Activated naive CD8-positive, alpha-beta T cell (primary cell): Measurements from ENCODE around the gene SKAP1.
"Not testable (repeated sequence)": the region's sequence is repeated elsewhere in the genome, so short reads cannot be mapped to it uniquely, and the experiment has no call there.

Source experiments
- H3K27ac Mint-ChIP-seq: one replicate; pipeline ENCODE4 v1.8.0; 2021; ENCODE audit warnings: mixed read lengths
- H3K27me3 Mint-ChIP-seq: one replicate; pipeline ENCODE4 v1.8.0; 2021; ENCODE audit warnings: mixed read lengths
- H3K36me3 Mint-ChIP-seq: one replicate; pipeline ENCODE4 v1.8.0; 2021; ENCODE audit warnings: mixed read lengths
- H3K4me1 Mint-ChIP-seq: one replicate; pipeline ENCODE4 v1.8.0; 2021; ENCODE audit warnings: low read depth, mixed read lengths
- H3K4me3 Mint-ChIP-seq: one replicate; pipeline ENCODE4 v1.8.0; 2021; ENCODE audit warnings: mild to moderate bottlenecking, mixed read lengths
- H3K9me3 Mint-ChIP-seq: one replicate; pipeline ENCODE4 v1.8.0; 2021; ENCODE audit warnings: low read depth, mixed read lengths

The SKAP1 gene

GRCh38 chr17:48378238-48378637, 51.8 kb downstream of the SKAP1 start:
- Mint-ChIP-seq H3K4me1 (peaks cover 31% of the 10 kb centered on the region), H3K4me3 (no peak overlapping the region), H3K27me3 (no peaks in the 10 kb centered on the region), H3K27ac (no peak overlapping the region), H3K36me3 (peaks cover 12% of the 10 kb centered on the region), H3K9me3 (no peaks in the 10 kb centered on the region)

DNA sequence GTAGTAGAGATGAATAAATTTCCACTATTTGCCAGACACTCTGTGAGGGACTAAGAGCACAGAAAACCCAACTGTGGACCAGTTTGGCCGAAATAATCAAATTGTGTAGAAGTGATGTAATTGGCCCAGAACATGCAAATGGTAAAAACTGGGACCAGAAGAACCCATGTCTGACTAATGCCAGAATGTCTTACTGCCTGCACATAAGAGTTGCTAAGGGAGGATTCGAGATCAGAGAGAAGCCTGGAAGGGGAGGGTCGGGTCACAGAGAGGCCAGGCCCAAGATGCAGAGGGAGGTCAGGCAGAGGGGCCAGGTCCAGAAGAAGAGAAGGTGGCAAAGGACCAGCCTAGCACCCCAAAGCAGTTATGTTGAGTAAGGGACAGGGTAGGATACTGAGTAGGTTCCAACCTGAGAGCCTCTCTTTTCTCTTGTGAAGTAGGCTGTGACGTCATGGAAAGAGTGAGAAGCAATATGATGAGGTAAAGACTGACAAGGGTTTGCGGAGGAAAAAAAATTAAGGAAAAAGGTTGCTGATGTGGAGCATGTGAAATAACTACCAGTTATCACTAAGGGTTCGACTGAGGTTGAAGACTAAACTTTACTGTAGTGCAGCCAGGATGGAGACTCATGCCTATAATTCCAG, 53.2 kb downstream of the SKAP1 start:
- Mint-ChIP-seq H3K27ac (no peak overlapping the region), H3K36me3 (peaks cover 4% of the 10 kb centered on the region), H3K4me1 (peaks cover 32% of the 10 kb centered on the region), H3K4me3 (no peak overlapping the region), H3K9me3 (no peaks in the 10 kb centered on the region), H3K27me3 (no peaks in the 10 kb centered on the region)

GRCh38 chr17:48375356-48375755, 54.7 kb downstream of the SKAP1 start:
- H3K36me3 Mint-ChIP-seq, result no peaks in the 10 kb centered on the region
- H3K4me1 Mint-ChIP-seq, result peaks cover 34% of the 10 kb centered on the region
- no peaks in the 10 kb centered on the region for H3K9me3 Mint-ChIP-seq
- no peak overlapping the region for H3K4me3 Mint-ChIP-seq
- H3K27ac Mint-ChIP-seq, result no peak overlapping the region
- no peaks in the 10 kb centered on the region for H3K27me3 Mint-ChIP-seq

- Mint-ChIP-seq H3K9me3 (no peaks in the 10 kb centered on the region), H3K36me3 (no peaks in the 10 kb centered on the region), H3K27ac (no peak overlapping the region), H3K4me1 (peaks cover 36% of the 10 kb centered on the region), H3K4me3 (no peak overlapping the region), H3K27me3 (no peaks in the 10 kb centered on the region)
Observed at GRCh38 chr17:48374650-48375230, 55.3 kb downstream of the SKAP1 start.

- no peak overlapping the region for H3K27ac Mint-ChIP-seq
- no peaks in the 10 kb centered on the region for H3K27me3 Mint-ChIP-seq
- no peaks in the 10 kb centered on the region for H3K9me3 Mint-ChIP-seq
- peaks cover 36% of the 10 kb centered on the region for H3K4me1 Mint-ChIP-seq
- no peak overlapping the region for H3K4me3 Mint-ChIP-seq
- no peaks in the 10 kb centered on the region for H3K36me3 Mint-ChIP-seq
Observed at GRCh38 chr17:48373883-48374282, 56.1 kb downstream of the SKAP1 start.

- Mint-ChIP-seq H3K36me3 (peaks cover 1% of the 10 kb centered on the region), H3K4me3 (no peak overlapping the region), H3K27me3 (no peaks in the 10 kb centered on the region), H3K27ac (peak overlapping the region; percentile 16), H3K4me1 (peaks cover 42% of the 10 kb centered on the region), H3K9me3 (no peaks in the 10 kb centered on the region)
Observed at GRCh38 chr17:48373130-48373830, 56.7 kb downstream of the SKAP1 start.

DNA sequence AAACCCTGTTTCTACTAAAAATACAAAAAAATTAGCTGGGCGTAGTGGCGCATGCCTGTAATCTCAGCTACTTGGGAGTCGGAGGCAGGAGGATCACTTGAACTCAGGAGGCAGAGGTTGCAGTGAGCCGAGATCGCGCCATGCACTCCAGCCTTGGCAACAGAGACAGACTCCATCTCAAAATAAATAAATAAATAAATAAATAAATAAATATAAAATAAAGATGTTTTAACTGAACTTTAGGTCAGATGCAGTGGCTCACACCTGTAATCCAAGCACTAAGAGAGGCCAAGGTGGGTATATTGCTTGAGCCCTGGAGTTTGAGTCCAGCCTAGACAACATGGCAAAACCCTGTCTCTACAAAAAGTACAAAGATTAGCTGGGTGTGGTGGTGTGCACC, 61.0 kb downstream of the SKAP1 start:
- not testable (repeated sequence) for H3K27me3 Mint-ChIP-seq, H3K9me3 Mint-ChIP-seq, H3K27ac Mint-ChIP-seq, H3K4me3 Mint-ChIP-seq, H3K36me3 Mint-ChIP-seq
- peaks cover 51% of the 10 kb centered on the region for H3K4me1 Mint-ChIP-seq

DNA sequence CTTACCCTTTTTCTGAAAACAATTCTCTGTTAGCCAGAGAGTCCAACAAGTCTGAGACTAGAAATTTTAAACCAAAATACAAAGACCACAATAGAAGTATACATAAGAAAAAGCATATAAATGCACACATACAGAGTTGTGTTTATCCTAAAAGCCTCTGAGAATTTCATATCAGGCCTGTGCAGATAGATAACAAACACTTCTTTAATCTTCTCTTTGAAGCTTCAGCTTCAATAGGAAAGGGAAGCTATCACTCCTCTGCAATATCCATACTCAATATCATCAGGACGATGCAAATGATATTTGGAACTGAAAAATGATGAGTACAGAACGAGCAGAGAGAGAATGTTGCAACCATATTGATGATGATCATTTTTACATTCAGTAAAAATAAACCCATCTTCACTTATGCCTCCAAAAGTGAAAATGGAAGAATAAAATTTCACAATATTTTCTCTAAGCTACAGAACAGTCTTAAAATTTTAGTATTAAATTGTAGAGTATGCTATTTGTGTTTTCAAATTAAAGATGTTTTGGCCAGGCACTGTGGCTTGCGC, 61.6 kb downstream of the SKAP1 start:
- Mint-ChIP-seq H3K27ac (peak overlapping the region; percentile 76), H3K4me1 (peaks cover 46% of the 10 kb centered on the region), H3K9me3 (no peaks in the 10 kb centered on the region), H3K27me3 (no peaks in the 10 kb centered on the region), H3K36me3 (peaks cover 7% of the 10 kb centered on the region), H3K4me3 (no peak overlapping the region)

GRCh38 chr17:48363161-48363560, 66.9 kb downstream of the SKAP1 start:
- Mint-ChIP-seq H3K9me3 (no peaks in the 10 kb centered on the region), H3K36me3 (peaks cover 5% of the 10 kb centered on the region), H3K27me3 (no peaks in the 10 kb centered on the region), H3K4me1 (peaks cover 27% of the 10 kb centered on the region), H3K27ac (no peak overlapping the region), H3K4me3 (no peak overlapping the region)

DNA sequence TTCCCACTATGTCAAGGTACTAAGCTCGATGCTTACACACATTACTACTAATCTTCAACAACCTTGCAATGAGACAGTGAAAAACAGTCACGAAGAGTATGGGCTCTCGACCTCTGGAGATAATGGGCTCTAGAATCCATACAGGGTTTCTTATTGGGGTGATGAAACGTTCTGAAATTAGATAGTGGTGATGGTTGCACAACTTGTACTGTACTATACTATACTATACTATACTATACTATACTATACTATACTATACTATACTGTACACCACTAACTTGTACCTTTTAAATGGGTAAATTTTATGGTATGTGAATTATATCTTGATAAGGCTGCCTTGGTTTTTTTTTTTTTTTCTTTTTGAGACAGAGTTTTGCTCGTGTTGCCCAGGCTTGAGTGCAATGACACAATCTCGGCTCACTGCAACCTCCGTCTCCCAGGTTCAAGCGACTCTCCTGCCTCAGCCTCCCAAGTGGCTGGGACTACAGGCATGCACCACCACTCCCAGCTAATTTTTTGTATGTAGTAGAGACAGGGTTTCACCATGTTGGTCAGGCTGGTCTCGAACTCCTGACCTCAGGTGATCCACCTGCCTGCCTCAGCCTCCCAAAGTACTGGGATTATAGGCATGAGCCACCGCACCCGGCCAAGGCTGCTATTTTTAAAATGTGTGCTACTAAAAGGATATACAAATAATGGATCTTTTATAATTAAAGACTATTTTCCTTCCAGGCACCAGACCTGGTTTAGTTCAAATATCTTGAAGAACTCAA, 69.0 kb downstream of the SKAP1 start:
- not testable (repeated sequence) for H3K9me3 Mint-ChIP-seq, H3K4me3 Mint-ChIP-seq, H3K36me3 Mint-ChIP-seq

DNA sequence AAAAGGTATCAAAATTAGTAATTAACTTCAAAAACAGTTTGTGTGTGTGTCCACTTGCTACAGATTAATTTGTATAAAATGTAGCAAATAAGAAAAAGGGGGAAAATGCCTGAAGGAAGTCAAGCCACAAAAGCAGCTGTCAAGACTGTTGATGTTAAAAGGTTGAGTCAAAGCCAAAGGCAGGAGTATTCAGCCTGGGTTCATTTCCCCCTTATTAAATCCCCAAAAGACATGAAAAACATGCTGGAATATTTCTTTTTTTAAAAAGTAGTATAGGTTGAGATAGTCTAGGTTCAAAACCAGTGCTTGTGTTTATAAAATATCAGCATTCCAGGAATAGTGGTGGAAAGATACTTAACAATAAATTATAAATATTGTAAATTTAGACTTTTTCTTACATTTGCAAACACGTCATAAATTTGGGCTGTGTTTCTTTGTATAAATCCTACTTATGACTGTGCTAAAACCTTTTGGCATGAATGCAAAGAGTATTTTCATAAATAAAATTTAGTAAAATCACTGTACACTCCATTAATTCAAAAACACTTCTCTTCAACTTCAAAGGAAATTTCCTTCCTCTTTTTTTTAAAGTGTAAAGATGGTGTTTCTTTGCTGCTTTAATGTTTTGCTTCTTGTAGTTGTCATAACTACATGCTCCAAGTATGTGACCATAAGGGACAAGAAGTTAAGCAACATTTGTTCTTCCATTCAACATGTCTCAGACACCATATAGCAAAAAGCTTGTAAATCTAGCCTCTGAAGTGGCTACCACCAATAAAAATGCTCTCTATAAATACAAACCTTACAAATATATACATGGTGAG, 72.0 kb downstream of the SKAP1 start:
- no peaks in the 10 kb centered on the region for H3K9me3 Mint-ChIP-seq
- no peaks in the 10 kb centered on the region for H3K36me3 Mint-ChIP-seq
- H3K4me1 Mint-ChIP-seq, result peaks cover 17% of the 10 kb centered on the region
- no peaks in the 10 kb centered on the region for H3K27me3 Mint-ChIP-seq
- H3K4me3 Mint-ChIP-seq, result no peak overlapping the region
- H3K27ac Mint-ChIP-seq, result no peak overlapping the region

More for the DNA sequence above, 69.0 kb downstream of the SKAP1 start:
- Mint-ChIP-seq H3K4me1 (peaks cover 22% of the 10 kb centered on the region), H3K27ac (peak overlapping the region; percentile 54)
- not testable (repeated sequence) for H3K27me3 Mint-ChIP-seq

DNA sequence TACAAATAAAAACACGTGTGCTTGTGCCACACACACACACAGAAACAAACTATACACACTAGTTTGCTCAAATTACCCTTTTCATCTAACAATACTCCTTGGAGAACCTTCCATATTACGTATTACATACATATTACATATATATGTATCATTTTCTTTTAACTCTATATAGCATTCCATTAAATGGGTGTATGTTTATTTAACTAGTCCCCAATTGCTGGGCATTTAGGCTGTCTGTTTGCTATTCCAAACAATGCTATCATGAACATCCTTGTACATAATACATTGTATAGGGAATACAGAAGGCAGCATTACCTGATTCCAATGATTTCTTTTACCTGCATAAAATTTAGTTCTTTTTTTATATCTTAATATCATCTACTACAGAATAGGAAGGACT, 73.1 kb downstream of the SKAP1 start:
- no peaks in the 10 kb centered on the region for H3K27me3 Mint-ChIP-seq
- H3K27ac Mint-ChIP-seq, result no peak overlapping the region
- no peaks in the 10 kb centered on the region for H3K36me3 Mint-ChIP-seq
- H3K4me1 Mint-ChIP-seq, result peaks cover 22% of the 10 kb centered on the region
- no peaks in the 10 kb centered on the region for H3K9me3 Mint-ChIP-seq
- H3K4me3 Mint-ChIP-seq, result no peak overlapping the region

- H3K4me3 Mint-ChIP-seq, result no peak overlapping the region
- H3K4me1 Mint-ChIP-seq, result peaks cover 12% of the 10 kb centered on the region
- no peaks in the 10 kb centered on the region for H3K27me3 Mint-ChIP-seq
- H3K27ac Mint-ChIP-seq, result no peak overlapping the region
- peaks cover 3% of the 10 kb centered on the region for H3K36me3 Mint-ChIP-seq
- no peaks in the 10 kb centered on the region for H3K9me3 Mint-ChIP-seq
Observed at GRCh38 chr17:48352630-48353029, 77.4 kb downstream of the SKAP1 start.

DNA sequence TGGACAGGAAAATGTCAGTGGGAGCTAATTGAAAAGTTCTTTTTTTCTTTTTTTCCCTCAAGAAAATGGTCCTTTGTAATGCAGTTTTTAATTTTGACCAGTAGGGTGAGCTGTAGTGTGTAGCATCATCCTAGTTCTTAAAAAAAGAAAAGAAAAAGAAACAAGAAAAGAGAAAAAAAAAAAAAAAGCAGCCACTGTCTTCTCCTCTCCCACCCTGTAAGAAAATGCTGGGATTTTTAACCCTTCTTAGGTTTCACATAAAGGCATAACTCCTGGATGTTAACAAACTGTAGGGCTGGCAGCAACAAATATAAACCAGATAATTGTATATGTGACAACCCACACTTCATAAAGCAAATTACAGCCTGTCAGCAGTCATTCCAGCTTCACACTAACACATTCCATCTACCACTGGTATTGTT, 78.1 kb downstream of the SKAP1 start:
- H3K36me3 Mint-ChIP-seq, result peaks cover 3% of the 10 kb centered on the region
- peaks cover 10% of the 10 kb centered on the region for H3K4me1 Mint-ChIP-seq
- no peak overlapping the region for H3K4me3 Mint-ChIP-seq
- no peak overlapping the region for H3K27ac Mint-ChIP-seq
- no peaks in the 10 kb centered on the region for H3K27me3 Mint-ChIP-seq
- no peaks in the 10 kb centered on the region for H3K9me3 Mint-ChIP-seq
